Large intestine (tissue), 3 donors: ENCODE results near the gene SMG7. TPM values are rescaled to one million over a fixed set of nuclear protein-coding genes. Genes with fewer than 3 reads are reported as not detected.

Experiments used
- DNase-seq, 2 donors: peaks; one replicate each; pipeline versions ENCODE4 v3.0.0 to v3.0.0-alpha.2; 2013
- H3K27ac ChIP-seq: one replicate; pipeline ENCODE4 v1.5.1; 2013; ENCODE audit warnings: low read length
- H3K27me3 ChIP-seq: 2 replicates; pipeline ENCODE4 v1.6.1; 2013; ENCODE audit warnings: low read length; ENCODE audit not compliant: control insufficient read depth, insufficient read depth
- H3K36me3 ChIP-seq: 2 replicates; pipeline ENCODE4 v1.6.1; 2013; ENCODE audit warnings: low read length; ENCODE audit not compliant: control insufficient read depth, insufficient read depth
- H3K4me1 ChIP-seq: one replicate; pipeline ENCODE4 v1.6.1; 2013; ENCODE audit warnings: low read length; ENCODE audit not compliant: control insufficient read depth, insufficient read depth
- H3K4me3 ChIP-seq: one replicate; pipeline ENCODE4 v1.5.1; 2013; ENCODE audit warnings: low read length
- H3K9me3 ChIP-seq: one replicate; pipeline ENCODE4 v1.6.1; 2013; ENCODE audit warnings: mild to moderate bottlenecking, low read depth, low read length, moderate library complexity; ENCODE audit not compliant: control insufficient read depth
- WGBS: methylation state at CpG from one replicate; pipeline ENCODE4 v1.1.5; 2013; ENCODE audit warnings: low lambda C conversion rate; ENCODE audit not compliant: insufficient coverage; 5-methylcytosine and 5-hydroxymethylcytosine counted together
- polyA plus RNA-seq: library from polyadenylated mRNA; unstranded; fragments of 120-200 nt; gene quantifications from one replicate; pipeline ENCODE4 v1.2.1, GENCODE V29; 2013

The SMG7 gene
- polyA plus RNA-seq, 1 donor = 48.0 TPM

DNA sequence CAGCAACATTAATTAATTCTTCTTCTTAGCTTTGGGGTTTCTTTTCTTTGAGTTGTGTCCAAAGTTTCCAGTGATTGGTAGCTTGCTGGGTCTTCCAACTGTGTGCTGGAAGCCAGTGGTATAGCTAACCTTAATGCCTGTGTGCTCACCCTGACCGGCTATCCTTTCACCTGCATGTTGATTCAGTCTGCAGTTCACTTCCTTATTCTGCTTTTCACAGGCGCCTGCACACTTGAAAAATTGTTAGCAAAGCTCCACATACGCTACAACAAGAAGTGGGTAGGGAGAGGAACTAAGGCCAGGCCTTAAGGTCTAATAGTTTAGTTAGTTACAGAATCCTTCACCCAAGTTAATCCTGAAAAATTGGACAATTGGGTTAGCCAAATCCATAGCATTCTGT lies 82.3 kb downstream of the SMG7 start:
- H3K36me3 ChIP-seq = peaks cover 45% of the 10 kb centered on the region
- no peak overlapping the region for H3K27ac ChIP-seq
- 92% methylated on average over 2 of the region's 3 CpGs for WGBS
- no peak overlapping the region for H3K4me3 ChIP-seq
- no peaks in the 10 kb centered on the region for H3K4me1 ChIP-seq
- H3K9me3 ChIP-seq = no peaks in the 10 kb centered on the region
- no peaks in the 10 kb centered on the region for H3K27me3 ChIP-seq
- DNase-seq = no peak

- Histone ChIP-seq H3K4me3 (no peak overlapping the region), H3K4me1 (no peaks in the 10 kb centered on the region), H3K9me3 (no peaks in the 10 kb centered on the region), H3K27ac (no peak overlapping the region), H3K27me3 (no peaks in the 10 kb centered on the region), H3K36me3 (peaks cover 10% of the 10 kb centered on the region)
- no peak for DNase-seq
Measured at GRCh38 chr1:183559061-183559460, 86.8 kb downstream of the SMG7 start.

DNA sequence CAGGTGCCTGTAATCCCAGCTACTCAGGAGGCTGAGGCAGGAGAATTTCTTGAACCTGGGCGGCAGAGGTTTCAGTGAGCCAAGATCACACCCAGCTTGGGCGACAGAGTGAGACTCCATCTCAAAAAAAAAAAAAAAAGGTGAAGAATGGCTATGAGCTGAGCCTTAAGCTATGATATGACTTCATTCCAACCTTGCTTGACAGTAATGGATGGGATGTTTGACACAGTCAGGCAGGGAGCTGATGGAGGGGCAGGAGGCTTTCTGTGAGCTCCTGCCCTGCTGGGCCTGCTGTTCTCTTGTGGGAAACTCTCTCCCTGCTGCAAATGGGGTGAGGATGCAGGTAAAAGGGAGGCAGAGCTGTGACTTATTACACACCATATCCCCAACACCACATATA lies 90.4 kb downstream of the SMG7 start:
- Histone ChIP-seq H3K36me3 (peaks cover under 1% of the 10 kb centered on the region), H3K4me1 (no peaks in the 10 kb centered on the region), H3K9me3 (no peaks in the 10 kb centered on the region), H3K27me3 (no peaks in the 10 kb centered on the region), H3K4me3 (no peak overlapping the region), H3K27ac (no peak overlapping the region)
- DNase-seq = no peak
- 80% methylated on average over 1 of the region's 2 CpGs for WGBS

DNA sequence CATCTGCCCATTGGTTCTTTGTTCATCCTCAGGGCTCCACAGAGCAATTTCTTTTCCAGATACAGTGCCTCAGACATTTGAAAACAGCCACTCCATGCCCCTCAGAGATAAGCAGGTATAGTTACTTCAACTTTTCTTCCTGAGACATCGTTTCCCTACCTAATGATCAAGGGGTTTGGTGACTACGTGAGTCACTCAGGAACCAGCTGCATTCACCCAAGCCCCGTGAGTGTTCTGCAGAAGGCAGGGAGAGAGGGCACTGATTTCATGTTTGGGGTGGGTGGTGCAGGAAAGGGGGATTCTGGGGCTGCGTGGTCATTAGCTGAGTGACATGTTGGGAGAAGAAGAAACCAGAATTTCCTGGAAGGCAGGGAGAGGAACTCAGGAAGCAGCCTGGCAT lies 93.0 kb downstream of the SMG7 start:
- no peak for DNase-seq
- WGBS = no CpG with 5 or more reads among the region's 4 CpGs
- Histone ChIP-seq H3K27ac (no peak overlapping the region), H3K27me3 (no peaks in the 10 kb centered on the region), H3K4me1 (no peaks in the 10 kb centered on the region), H3K9me3 (no peaks in the 10 kb centered on the region), H3K4me3 (no peak overlapping the region), H3K36me3 (no peaks in the 10 kb centered on the region)

GRCh38 chr1:183566026-183566425 lies 93.7 kb downstream of the SMG7 start:
- no peak for DNase-seq
- H3K27me3 ChIP-seq = no peaks in the 10 kb centered on the region
- 100% methylated on average over 1 of the region's 2 CpGs for WGBS
- H3K4me3 ChIP-seq = no peak overlapping the region
- H3K27ac ChIP-seq = no peak overlapping the region
- no peaks in the 10 kb centered on the region for H3K9me3 ChIP-seq
- no peaks in the 10 kb centered on the region for H3K4me1 ChIP-seq
- no peaks in the 10 kb centered on the region for H3K36me3 ChIP-seq

DNA sequence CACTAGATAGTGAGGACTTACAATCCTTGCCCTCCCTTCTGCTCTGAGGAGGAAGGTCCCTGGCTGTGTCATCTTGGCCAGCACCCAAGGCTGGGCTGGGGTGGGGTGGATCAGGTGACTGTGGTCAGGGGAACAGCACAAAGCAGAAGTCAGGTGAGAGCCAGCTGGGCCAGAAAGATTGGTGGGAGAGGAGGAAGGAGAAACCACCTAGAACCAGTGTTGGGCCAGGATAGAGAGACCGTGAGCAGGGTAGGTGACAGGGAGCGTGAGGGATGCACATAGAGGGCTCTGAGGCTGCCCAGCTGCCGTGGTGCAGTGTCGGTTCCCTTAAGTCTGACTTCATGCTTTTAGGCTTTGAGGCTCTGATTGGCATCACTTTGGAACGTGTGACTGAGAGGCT lies 95.3 kb downstream of the SMG7 start:
- Histone ChIP-seq H3K27ac (no peak overlapping the region), H3K27me3 (no peaks in the 10 kb centered on the region), H3K9me3 (no peaks in the 10 kb centered on the region), H3K4me3 (no peak overlapping the region), H3K36me3 (no peaks in the 10 kb centered on the region), H3K4me1 (no peaks in the 10 kb centered on the region)
- peak; percentile 36 to 65 for DNase-seq
- 100% methylated on average over 1 of the region's 5 CpGs for WGBS

DNA sequence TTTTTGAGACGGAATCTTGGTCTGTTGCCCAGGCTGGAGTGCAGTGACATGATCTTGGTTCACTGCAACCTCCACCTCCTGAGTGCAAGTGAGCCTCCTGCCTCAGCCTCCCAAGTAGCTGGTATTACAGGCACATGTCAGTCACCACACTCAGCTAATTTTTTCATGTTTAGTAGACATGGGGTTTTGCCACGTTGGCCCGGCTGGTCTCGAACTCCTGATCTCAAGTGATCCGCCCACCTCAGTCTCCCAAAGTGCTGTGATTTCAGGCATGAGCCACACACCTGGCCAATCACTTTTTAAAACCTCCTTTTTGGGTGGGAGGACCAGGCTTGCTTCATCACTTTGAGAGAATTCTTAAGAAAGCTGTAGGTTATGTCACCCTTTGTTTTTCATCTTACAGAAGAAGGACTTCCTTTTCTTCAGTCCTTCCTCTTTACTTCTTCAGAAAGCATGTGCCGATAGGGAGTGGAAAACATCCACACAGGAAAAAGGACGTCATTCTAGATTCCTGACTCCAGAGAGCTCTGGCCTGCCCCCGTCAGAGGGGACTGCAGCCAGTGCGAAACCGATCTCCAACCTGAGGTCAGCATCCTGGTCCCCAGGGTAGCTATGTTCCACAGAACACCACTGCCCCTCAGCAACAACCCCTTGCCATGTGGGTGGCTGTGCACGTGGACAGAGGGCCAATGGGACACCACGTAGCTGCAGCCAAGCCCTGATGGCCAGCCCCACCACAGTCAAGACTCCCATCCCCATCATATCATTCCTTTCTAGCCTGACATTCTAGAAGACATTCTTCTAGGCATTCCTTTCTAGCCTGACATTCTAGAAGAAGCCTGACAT lies 96.1 kb downstream of the SMG7 start:
- Histone ChIP-seq H3K27ac (no peak overlapping the region), H3K9me3 (no peaks in the 10 kb centered on the region), H3K4me1 (no peaks in the 10 kb centered on the region), H3K36me3 (no peaks in the 10 kb centered on the region), H3K27me3 (no peaks in the 10 kb centered on the region), H3K4me3 (no peak overlapping the region)
- no CpG with 5 or more reads among the region's 12 CpGs for WGBS
- DNase-seq = no peak

DNA sequence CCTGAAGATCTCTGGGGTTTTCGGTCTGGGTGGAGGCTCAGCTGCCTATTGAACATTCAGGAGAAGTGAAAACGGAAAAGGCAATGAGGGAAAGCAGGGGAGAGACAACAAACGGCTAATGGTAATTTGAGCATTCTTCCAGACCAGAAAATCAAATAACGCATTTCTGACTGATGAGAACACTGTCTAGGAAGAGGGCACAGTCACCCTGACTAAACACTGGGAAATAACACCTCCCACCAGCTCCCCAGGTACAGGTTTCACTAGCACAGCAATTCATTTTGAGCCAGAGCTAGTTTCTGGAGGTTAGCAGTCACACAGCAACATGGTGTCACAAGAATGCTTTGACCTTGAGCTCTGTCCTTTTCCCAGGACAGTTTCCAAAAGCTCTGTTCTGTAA lies 96.8 kb downstream of the SMG7 start:
- Histone ChIP-seq H3K4me1 (no peaks in the 10 kb centered on the region), H3K36me3 (no peaks in the 10 kb centered on the region), H3K27ac (no peak overlapping the region), H3K9me3 (no peaks in the 10 kb centered on the region), H3K4me3 (no peak overlapping the region), H3K27me3 (no peaks in the 10 kb centered on the region)
- 33% methylated on average over 3 of the region's 4 CpGs for WGBS
- DNase-seq = no peak

GRCh38 chr1:183569801-183570200 lies 97.5 kb downstream of the SMG7 start:
- no peak overlapping the region for H3K4me3 ChIP-seq
- H3K36me3 ChIP-seq = no peaks in the 10 kb centered on the region
- no peaks in the 10 kb centered on the region for H3K4me1 ChIP-seq
- WGBS = no CpG with 5 or more reads among the region's 3 CpGs
- no peaks in the 10 kb centered on the region for H3K9me3 ChIP-seq
- no peak overlapping the region for H3K27ac ChIP-seq
- DNase-seq = no peak
- H3K27me3 ChIP-seq = no peaks in the 10 kb centered on the region

DNA sequence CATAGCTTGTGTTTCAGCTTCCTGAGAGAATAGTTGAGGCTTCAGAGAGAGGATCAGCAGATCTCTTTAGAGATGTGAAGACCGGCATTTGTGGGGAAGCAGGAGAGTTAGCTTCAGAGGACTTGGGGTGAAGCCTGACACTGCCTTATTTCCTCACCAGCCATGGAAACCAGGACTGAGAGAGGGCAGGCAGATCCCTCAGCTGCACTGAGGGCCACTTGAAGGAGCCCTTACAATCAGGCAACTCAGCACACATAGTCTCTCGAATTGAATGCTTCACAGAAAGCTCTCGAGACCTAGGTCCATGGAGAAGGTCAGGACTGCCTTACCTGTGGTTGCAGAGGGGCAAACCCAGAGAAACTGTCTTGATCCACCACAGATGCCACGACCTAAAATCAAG lies 98.2 kb downstream of the SMG7 start:
- H3K27me3 ChIP-seq = no peaks in the 10 kb centered on the region
- no CpG with 5 or more reads among the region's 4 CpGs for WGBS
- H3K36me3 ChIP-seq = no peaks in the 10 kb centered on the region
- H3K4me1 ChIP-seq = no peaks in the 10 kb centered on the region
- H3K27ac ChIP-seq = no peak overlapping the region
- H3K4me3 ChIP-seq = no peak overlapping the region
- DNase-seq = no peak
- H3K9me3 ChIP-seq = no peaks in the 10 kb centered on the region

DNA sequence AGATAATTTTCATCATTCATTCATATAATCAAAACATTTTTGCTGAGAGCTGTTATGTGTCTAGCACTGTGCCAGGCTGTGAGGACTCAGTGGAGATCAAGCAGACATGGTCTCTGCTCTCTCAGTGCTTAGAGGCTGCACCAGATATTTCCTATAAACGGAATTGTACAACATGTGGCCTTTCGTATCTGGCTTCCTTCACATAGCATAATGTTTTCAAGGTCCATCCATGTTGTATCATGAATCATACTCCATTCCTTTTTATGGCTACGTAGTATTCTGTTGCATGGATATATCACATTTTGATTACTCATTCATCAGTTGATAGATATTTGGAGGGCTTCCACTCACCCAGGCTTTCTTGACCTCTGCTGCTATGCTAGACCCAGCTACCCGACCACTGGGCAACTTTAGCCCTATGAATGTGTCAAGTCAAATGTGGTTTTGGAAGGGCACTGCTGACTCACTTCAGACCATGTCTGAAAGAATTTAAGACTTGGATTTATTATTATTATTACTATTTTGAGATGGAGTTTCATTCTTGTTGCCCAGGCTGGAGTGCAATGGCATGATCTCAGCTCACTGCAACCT lies 99.5 kb downstream of the SMG7 start:
- no peaks in the 10 kb centered on the region for H3K36me3 ChIP-seq
- DNase-seq = no peak
- no peak overlapping the region for H3K27ac ChIP-seq
- no peaks in the 10 kb centered on the region for H3K27me3 ChIP-seq
- H3K4me1 ChIP-seq = no peaks in the 10 kb centered on the region
- whole genome bisulfite sequencing = 83% methylated on average over 1 of the region's 4 CpGs
- no peak overlapping the region for H3K4me3 ChIP-seq
- no peaks in the 10 kb centered on the region for H3K9me3 ChIP-seq
